GM04503 (cell line): ENCODE measurements around the gene SGPP2.

Experiments
- DNase-seq: peaks from one replicate; pipeline ENCODE4 v3.0.0-alpha.2; 2012; ENCODE audit warnings: low read depth

SGPP2 gene

DNA sequence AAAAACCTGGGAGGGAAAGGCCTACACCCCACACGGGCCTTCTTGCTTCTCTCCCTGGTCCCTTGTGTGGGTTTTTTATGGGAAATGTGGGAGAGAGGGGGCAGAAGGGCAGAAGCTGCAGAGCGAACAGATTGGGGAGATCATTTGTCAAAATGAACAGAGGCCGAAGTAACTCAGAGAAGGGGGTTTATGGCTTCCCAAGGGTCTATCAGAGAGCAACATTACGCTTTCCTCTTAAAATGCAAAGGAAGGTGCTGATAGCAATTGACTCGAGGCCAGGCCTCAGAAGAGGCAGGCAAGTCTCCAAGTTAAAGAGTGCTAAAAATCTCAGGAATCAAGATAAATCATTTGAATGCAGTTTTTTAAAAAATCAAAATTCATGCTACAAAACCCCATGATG is 101.5 kb downstream of the SGPP2 start:
- no peak for DNase-seq

DNA sequence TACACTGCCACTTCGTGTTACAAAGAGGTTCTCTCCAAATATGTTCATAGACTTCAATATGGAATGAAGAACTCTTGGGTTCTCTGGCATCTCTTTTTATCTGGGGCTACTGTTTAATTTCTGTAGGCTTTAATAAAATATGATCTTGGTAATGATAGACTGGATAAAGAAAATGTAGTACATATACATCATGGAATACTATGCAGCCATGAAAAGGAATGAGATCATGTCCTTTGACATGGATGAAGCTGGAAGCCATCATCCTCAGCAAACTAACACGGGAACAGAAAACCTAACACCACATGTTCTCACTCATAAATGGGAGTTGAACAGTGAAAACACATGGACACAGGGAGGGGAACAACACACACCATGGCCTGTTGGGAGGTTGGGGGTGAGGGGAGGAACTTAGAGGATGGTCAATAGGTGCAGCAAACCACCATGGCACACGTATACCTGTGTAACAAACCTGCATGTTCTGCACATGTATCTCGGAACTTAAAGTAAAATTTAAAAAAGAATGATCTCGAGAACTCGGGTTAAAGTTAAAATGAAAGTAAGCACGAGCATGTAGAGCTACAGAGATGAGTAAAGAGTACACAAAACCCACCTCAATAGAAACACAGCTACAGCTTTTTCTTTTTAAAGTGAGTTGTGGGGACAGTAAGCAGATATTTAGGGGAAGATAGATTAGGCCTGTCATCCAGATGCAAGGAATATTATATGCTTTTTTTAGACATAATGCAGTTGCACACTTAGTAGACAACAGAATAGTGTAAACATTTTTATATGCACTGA is 102.3 kb downstream of the SGPP2 start:
- DNase-seq = no peak

DNA sequence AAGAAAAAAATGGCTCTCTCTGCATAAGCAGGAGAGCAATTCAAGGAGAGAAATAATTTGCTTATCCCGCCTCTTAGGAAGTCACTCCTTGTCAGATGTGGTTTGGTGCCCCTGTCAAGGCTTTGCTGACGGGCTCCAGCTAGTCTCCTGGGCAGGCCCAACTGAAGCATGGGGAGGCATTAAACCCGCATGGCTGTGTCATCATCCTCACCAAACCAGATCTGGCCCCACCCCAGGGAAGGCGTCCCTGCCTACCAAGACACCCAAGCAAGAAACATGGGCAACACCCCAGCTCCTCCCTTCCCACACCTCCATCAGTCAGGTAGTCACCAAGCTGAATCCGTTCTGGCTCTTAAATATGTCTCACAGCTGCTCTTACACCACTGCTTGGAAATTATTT is 108.0 kb downstream of the SGPP2 start:
- no peak for DNase-seq

DNA sequence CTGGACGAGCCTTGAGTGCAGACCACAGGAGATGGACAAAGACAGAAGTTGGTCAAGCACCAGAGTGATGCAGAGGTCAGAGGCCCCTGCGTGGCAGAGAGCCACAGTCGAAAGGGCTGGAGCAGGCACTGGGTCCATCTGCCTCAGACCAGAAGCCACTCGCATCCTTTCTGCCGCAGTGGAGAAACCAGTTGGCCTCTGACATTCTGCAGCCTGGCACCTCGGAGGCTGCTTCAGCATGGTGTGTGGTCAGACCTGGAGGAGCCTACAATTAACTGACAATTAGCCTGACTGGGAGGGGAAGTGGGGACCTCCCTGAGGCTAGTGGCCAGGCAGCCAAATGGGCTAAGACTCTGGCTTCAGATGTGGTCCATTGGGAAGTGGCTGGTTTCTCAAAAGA is 111.1 kb downstream of the SGPP2 start:
- no peak for DNase-seq

DNA sequence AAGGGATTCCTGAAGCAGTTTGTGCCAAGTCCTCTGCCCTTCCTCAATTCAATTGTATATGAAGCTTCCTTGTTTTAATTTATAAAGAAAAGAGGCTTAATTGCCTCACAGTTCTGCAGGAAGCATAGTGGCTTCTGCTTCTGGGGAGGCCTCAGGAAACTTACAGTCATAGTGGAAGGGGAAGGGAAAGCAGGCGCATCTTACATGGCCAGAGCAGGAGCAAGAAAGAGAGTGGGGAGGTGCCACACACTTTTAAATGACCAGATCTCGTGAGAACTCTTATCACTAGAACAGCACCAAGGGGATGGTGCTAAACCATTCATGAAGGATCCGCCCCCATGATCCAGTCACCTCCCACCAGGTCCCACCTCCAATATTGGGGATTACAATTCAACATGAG is 114.2 kb downstream of the SGPP2 start:
- DNase-seq = no peak

DNA sequence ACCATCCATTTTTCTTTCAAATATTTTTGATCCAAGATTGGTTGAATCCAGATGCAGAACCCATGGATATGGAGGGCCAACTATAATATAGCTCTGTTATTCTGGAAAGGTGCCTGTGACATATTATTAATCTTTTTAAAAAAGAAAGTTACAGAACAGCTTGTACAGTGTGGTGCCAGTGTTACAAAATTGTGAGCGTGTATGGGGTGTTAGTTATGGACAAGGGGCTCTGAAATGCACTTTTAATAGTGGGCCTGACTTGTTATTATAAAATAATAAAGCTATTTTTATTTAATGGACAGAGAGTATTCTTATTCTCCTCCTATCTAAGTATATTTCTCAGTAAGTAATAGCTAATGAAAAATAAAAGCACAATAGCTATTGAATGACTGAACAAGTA is 120.3 kb downstream of the SGPP2 start:
- no peak for DNase-seq

DNA sequence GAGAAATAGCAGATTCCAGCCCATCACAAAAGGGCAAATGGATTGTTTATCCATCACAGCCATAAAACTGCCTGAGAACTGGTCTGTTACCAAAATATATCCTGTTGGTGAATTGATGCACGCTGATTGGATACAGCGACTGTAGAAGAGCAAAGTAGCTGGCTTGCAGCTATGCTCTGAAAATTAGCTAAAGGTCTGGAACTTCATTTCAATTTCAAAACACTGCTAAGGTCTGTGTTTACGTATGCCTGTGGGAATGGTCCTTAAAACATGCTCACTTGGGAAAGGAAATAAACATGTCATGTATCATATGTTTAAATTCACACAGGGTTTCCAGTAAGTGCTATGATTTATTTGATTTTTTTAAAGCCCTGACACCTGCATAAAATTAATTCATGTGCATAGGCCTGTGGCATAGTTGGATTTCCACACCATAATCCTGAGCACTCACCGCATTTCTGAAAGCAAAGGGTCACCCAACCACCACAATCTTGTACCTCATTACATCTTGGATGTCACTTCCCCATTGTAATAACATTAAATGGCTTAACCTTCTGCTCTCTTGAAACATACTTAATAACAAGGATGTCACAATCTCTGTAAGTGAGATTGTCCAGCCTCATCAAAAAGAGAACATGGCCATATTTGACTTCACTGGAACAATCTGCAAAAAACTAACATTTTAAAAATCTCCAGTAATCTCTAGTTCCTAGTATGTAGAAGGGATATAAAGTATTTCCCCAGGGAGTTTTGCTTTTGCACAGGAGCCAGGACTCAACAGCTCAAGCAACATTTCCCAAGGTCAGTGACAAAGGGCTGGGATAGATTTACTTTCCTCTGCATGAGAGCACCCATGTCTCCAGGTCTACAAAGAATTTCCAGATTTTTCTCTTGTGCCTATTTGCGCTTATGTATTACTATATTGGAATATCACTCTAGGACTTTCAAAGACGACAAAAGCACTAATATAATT is 121.8 kb downstream of the SGPP2 start:
- no peak for DNase-seq

DNA sequence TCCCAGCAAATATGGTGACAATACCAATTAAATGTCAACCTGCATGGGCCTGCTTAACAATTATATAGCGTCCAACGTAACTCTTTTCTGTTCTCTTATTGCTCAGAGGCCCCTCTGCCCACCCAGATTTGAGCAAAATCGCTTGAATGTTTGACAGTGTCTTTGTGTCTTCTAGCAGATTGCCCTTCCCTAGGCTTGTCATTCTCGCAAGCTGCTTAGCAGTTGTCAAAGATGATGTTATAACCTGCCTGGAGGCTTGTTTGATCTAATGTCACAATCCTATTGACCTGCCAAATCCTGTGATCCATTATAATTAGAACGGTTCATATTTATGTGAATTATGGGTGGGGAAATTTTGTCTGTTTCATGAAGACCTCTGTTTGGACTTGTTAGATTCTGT is 122.7 kb downstream of the SGPP2 start:
- DNase-seq = no peak

DNA sequence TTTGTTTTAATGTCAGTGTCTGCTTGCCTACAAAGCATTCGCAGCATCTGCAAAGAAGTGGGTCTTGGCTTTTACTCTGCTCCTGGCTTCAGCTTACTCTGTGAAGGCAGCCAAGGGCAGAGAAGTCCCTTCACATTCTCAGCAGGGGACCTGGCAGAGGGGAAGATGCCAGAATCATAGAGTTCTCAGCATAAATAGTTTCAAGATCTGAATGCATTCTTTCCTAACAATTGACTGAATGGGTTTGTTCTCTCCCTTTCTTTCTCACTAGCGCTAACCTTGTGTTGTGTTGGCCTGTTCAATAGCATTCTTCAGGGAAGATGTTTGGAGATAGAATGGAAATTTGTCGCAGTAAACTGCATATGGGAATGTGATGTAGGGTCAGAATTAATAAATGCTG is 124.6 kb downstream of the SGPP2 start:
- no peak for DNase-seq

DNA sequence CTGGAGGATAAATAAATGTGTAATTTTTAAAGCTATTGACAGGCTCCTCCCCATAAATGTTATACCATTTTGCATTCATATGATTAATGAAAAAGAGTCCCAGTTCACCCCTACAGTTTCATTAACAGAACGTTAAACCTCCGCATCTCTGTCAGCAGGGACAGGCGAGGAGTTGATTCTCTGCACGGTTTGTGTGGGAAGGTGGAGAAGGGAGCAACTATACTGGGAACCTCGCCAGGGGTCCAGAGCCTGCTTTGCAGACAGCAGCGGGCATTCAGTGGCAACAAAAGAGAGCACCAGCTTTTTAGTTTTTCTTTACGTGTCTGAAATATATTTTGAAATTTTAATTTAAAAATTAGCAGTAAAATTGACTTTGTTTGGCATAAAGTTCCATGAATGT is 130.2 kb downstream of the SGPP2 start:
- no peak for DNase-seq

DNA sequence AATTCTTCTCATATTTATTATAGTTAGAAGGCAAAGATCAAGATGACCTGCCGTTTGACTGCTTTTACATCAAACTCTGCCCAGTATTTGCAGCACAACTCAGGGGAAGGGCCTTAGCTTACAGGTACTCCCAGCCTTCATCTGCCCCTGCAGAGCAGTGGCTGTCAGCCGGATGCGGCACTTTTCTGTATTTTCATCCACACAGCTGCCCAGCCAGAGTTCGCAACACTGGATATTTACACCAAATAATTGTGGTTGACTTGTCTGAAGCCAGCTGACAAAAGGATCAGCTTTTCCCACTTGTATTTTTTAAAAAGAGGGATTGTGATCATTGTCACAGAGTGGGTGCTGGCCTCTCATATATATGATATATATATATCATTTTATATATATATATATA is 136.8 kb downstream of the SGPP2 start:
- DNase-seq = no peak

DNA sequence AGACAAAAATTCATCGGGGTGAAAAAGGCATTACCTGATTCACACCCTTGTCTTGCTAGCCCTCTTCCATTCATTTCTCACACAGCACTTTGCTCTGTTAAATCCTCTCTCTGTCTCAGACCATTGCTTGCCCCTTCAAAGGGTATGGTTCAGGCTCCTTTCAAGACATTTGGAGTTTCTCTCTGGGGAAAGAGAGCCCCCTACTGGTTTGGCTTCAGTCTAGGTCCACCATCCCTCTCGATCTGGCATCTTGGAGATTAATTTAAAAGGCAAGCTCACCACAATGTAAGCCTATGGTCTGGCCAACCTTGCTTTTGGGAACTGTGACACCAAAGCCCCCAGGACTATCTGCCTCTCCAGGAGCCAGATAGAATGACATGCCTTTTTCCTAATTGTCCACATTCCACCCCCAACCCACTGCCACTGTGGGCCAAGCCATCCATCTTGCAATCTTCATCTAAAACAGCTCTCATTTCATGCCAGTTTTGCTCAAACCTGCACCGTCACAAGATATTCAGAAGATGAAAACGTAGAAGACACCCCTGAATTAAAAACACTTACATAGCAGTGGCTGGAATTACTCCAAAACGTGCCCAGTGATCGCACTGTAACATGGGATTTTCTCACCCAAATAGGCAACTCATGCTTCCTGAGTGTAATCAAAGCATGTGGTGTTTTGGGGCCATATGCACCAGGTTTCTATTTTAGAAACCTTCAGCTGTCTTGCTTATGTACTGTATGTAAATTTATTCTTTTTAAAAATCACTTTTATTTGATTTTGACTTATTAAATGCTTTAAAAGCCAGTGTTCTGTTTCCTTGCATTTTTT is 137.7 kb downstream of the SGPP2 start:
- DNase-seq = no peak

DNA sequence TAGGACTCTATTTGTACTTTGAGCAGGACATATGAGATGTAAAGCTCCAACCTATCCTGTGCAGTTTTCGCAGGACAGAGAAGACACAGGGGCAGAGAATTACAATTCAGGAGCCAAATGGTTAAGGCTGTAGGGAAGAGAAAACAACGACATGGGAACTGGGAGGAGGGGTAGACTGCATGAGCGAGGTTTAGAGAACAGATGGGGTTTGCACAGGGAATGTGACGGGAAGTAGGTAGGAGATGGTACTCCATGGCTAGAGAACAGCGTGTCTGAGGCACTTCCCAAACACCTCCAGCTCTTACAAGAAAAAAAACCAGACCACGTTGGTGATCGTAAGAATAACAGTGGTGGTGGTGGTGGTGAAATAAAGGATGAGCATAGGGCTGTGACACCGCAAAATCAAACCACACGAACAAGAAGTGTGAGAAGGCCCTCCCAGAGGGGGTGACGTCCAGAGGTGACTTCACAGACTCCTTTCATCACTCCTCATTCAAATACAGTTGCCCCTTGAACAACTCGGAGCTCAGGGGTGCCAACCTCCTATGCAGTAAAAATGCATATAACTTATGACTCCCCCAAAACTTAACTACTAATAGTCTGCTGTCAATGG is 138.9 kb downstream of the SGPP2 start:
- no peak for DNase-seq

DNA sequence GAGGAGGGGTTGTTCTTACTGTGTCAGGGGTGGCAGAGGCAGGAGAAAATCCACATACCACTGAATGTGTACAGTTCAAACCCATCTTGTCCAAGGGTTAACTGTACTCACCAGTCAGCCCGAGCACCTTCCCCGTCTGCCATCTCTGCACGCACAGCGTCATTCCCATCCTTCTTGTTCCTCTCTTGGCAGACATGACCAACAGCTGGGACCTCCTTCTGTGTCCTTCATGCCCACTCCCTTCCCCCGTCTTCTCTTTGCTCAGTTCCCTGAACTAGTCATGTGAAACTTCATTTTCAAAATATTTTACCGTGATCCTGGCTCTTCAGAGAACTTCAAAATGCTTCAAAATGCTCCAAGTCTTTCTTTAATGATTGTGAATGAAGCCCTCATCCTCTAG is 139.6 kb downstream of the SGPP2 start:
- DNase-seq = no peak

DNA sequence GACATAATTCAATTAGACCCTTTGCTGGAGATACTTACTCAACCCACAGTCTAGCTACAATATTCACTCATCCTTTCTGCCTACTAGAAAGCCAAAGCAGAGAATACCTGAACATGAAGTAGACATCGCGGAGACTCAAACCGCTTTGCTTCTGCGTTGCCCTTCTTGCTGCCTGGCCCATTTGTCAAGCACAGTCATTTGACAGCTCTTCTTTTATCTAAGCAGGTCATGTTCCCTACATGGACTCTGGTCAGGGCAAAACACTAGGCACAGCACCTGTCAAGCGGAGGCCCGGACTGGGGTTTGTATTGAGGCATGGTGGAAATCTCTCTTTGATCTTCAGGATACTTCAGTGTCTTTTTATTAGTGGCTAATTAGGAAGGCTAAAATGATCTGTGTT is 141.9 kb downstream of the SGPP2 start:
- no peak for DNase-seq

DNA sequence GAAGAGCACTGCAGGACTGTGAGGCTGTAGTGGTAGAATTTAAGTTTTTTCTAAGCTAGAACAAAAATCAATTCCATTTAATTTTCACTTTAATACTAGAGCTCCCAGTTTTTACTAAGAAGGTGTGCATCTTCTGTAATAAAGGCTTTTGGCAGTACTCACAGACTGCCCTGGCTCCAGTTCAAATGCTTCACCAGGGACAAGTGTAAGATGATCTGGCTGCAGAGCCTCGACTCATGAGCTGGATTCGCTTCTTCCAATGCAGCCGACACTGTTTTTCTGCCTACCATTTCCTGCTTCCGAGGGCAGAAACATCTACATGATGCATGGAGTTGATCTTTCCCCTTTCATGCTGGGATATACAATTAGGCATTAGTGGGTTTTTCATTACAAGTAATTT is 144.5 kb downstream of the SGPP2 start:
- DNase-seq = no peak

DNA sequence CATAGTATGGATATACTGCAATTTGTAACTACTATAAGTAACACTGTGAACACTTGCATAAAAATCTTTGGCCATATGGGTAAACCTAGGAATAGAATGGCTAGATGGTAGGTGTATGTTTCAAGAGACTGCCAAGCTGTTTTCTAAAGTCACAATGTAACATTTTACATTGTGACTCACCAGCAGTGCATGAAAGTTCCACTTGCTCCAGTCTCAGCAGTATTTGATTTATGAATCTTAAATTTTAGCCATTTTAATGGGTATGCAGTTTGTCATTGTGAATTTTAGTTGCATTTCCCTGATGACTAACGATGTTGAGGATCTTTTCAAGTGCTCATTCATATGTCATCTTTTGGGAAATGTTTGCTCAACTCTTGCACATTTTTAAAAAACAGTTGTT is 145.5 kb downstream of the SGPP2 start:
- DNase-seq = peak; percentile 43

DNA sequence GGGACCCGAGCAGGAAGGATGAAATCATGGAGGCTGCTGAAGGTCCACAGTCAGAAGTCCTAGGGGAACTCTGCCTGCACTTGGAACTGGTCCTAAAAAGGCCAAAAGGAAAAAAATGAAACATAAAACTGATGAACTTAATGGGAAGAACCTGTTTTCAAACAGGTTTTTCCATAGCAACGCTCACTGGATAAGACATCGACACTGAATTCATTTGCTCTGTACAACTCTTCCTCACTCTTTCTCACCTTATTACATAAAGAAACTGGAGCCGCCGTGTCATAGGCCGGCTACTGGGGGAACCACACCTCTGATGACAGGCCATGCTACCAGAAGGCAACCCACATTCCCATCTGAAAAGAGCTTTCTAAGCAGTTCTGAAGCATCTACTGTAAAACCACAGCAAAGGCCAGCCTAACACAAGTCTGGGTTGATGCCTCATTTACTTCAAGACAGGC is 147.9 kb downstream of the SGPP2 start:
- DNase-seq = no peak

DNA sequence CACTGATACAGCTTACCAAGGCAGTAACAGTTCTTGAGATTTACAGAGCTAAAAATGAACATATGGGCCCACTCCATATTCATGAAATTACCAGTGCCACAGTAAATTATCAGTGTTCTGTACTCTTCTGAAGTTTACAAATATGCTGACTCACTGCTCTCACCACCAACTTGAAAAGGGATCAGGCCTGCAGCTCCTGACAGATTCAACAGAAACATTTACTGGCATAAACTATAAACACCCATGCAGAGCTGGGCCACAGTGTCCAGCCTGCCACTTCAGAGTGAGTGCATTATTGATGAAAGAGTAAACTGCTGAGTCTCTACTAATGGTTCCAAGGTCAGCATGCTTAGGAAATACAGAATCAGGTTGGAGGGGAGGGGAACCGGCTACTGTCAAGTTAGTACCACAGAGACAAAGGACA is 148.4 kb downstream of the SGPP2 start:
- DNase-seq = no peak

DNA sequence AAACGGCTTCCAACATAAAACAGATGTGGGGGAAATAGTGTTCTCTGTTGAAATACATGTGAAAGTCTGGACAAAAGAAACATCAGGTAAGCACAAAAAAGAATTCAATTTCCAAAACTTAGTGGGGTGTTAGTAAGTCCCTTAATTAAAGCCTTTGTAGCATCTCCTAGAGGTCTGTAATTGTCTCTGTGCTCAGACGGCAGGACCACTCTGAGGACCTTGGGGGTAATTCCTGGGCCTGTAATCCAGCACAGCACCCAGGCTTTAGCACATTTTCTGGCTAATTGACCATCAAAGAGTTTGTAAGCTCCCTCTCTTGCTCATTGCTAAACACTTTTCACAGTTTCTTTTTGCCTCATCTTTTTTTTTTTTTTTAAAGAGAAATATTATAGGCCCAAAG is 151.3 kb downstream of the SGPP2 start:
- DNase-seq = no peak

DNA sequence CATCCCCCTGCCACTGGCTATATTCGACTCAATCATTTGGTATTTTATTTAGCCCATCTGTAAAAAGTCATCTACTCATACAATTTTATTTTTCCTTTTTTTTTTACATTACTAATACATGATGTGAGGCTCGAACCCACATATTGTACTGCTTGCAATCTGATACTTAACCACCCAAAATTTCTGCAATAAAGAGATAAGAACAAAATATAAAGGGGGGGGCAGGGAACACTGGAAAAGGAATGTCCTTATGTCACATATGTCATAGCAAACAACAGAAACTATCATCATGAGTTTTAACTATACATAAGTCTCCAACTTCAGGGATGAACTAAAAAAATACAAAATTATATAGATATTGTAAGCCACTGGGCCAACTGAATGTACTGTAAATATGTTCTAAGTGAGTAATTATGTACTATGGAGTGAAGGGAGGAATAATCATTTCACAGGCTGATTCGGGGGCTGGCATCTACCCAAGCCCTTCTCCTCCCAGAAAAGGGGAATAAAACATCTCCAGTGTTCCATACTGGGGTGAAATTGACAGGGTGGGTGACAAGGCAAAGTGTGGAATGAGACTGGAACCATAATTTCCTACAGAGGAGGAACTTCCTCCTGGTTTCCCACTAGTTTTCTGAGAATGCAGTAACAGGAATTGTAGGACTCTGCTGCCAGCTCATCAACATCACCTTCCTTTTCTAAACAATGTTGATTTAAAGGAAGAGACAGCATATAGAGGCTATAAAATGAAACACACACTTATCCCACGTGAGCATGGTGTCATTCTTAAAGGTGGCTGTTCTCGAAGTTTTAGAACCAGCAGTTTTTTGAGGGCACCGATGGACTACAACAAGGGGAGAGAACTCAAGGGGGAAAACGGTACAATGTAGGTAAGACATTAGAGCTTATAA is 152.1 kb downstream of the SGPP2 start:
- DNase-seq = no peak
